GM19043 (cell line): ENCODE data around the gene ZNF529.
"Not testable (repeated sequence)": the region's sequence is repeated elsewhere in the genome, so short reads cannot be mapped to it uniquely, and the experiment has no call there.

ENCODE experiments used
- ATAC-seq: cut with Tn5 transposase; IDR thresholded peaks from one replicate; pipeline ENCODE4 v1.9.1; 2021; ENCODE audit warnings: low read depth; ENCODE audit not compliant: unreplicated experiment

The ZNF529 gene

DNA sequence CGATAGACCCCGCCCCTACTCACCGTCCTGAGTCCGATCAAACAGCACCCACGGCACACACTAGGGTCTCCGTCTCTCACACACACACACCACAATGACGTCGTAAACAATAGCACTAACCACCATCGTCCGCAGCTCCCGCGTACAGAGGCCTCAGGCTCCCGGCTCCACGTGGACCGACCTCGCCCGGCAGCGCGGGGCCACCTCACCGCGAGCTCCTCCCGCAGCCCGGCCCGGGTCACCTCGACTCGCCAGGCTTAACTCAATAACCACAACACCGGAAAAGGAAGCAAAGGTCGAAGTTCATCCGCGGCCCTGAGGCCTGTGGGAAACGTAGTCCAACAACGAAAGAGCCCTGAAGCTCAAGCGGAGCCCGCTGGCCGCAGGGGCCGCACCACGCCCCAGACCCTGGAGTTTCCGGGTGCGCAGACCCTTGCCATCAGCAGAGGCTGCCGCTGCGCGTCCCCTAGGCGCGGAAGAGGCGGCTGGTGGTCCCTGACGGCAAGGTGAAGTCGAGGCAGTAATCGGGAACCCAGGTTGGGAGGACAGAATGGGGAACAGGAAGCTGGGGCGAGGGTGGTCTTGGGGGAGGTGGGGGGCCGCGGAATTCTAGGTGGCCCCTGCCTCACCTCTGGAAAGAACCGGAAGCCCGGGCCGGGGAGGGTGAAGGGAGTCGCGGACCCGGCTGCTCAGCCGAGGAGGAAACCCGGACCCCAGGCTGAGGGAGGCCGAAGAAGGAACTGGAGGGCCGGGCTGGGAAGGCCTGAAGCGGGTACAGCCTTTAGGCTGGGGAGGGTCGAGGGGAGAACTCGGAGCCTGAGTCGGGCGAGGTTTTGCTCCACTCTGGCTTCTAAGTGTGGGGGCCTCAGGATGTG, at the start of gene ZNF529:
Gene ZNF529, minus strand, starts transcription at position 273 of the 875 bp plus-strand sequence. CDS start 946 bp downstream, outside the sequence.
- peak; percentile 88 for ATAC-seq

DNA sequence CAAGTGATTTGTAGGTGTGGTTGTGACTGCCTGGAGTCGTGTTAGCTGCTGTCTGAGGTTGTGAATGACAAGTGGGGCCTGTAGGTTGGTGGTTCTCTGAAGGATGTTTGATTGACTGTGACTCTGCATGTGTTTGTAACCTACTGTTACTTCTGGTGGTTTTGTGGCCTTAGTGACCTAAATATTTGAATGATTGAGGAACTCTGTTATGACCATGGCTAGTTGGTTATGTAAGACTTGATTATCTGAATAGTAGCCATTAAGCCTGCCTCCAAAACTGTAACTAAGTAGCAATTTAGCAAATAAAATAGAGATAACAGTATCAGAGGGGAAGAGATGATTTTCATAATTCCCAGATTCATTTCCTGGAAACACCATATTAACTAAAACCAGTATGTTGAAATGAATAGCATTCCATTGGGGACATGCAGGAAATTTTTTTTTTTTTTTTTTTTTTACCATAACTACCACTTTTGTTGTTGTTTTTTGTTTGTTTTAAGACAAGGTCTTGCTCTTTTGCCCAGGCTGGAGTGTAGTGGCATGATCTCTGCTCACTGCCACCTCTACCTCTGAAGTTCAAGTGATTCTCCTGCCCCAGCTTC, 32.9 kb upstream of the ZNF529 start:
- ATAC-seq = no peak

DNA sequence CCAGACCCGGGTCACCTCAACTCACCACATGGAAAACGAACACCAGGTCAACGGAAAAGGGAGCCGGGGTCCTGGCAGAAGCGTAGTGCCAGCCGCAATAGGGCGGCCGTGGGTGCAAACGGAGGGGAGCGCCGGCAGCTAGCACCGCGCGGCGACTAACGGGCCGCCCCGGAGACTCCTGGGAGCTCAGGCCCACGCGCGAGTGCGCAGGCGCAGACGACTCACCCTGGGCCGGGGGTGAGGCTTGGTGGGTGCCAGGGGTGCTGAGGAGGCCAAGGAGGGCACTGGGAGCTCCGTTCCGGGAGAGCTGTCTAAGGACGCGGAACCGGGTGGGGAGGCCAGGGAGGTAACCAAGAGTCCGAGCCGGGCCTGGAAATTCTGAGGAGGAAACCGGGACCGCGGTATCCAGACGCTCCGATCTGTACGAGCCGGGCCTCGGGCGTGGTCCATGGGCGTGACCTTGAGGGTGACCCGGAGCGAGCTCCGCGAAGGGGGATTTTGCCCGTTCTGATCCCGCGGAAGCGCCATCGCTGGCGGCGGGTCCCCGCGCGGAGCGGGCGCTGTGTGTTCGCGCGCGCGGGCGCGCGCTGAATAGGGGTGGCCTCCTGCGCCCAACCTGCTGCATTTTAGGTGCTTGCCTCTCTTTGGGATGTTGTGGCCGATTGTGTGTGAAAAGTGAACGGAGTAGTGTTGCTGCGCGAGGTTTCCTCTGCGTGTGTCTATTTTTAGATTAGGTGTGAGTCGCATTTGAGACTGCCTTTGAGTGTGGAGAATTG, 32.2 kb upstream of the ZNF529 start, which contains the start of gene ZNF382:
Gene ZNF382, plus strand, starts transcription at position 213 of the 776 bp plus-strand sequence. CDS start 4,602 bp downstream, outside the sequence.
- peak; percentile 53 for ATAC-seq

DNA sequence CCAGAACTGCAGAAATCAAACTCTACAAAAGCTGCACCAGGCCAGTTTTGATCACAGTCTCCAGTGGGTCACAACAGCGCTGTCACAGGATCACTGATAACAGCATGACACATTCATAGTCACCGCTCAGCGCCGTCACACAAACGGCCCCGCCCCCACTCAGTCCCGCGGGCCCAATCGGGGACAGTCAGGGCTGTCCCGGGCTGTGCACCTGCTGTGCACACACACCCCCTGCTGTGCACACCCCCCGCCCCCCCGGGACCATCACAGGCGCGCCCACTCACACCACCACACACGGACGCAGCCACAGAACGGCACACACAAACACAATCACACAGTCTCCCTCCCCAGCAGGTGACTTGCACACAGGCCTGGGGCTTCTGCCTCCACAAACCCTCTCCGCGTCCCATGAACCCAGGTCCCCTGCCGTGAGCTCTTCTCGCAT, 31.6 kb upstream of the ZNF529 start:
- peak; percentile 60 for ATAC-seq

DNA sequence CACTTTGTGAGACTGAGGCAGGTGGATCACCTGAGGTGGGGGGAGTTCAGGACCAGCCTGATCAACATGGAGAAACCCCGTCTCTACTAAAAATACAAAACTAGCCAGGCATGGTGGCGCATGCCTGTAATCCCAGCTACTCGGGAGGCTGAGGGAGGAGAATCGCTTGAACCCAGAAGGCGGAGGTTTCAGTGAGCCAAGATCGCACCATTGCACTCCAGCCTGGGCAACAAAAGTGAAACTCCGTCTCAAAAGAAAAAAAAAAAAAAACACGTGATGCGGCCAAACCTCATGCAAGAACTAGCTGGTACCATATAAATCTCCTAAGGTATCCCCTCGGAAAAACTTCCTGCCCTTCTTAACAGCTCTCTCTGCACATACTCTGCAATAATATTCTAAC, 29.6 kb upstream of the ZNF529 start:
- not testable (repeated sequence) for ATAC-seq

DNA sequence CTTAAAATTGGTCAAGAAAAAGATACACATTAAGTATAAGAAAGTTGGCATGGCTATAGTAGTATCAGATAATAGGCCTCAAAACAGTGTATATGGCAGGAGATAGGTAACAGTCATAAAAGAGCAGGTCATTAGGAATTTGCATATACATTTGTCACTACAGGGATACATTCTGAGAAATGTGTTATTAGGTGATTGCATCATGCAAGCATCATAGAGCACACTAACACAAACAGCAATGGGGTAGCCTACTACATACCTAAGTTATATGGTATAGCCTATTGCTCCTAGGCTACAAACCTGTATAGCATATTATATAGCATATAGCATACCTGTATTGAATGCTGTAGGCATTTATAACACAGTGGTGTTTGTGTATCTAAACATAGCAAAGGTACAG, 6.2 kb upstream of the ZNF529 start:
- ATAC-seq = no peak

DNA sequence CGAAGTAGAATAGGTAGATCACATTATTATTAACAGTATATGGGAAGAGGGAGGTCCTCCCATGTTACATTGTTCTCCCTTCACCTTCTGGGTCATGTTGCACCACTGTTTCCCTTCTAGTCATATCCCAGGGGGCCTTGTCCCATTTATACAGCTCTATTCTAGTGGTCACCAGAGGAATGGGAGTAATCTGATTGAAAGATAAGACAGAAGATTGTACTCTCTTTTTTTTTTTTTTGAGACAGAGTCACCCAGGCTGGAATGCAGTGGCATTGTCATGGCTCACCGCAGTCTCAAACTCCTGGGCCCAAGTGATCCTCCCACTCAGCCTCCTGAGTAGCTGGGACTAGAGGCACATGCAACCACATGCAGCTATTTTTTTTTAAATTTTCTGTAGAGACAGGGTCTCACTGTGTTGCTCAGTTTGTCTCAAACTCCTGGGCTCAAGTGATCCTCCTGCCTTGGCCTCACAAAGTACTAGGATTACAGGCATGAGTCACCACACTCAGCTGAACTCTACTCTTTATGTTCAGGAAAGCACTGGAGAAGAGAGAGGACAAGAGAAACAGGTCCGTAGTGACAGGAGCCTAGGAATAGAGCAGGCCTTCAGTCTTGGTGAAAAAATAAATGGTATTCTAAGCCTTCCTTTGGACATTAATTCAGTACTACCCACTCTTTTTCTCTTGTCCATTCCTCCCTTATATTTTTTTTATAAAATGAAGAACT, 4.3 kb upstream of the ZNF529 start:
- ATAC-seq = no peak

DNA sequence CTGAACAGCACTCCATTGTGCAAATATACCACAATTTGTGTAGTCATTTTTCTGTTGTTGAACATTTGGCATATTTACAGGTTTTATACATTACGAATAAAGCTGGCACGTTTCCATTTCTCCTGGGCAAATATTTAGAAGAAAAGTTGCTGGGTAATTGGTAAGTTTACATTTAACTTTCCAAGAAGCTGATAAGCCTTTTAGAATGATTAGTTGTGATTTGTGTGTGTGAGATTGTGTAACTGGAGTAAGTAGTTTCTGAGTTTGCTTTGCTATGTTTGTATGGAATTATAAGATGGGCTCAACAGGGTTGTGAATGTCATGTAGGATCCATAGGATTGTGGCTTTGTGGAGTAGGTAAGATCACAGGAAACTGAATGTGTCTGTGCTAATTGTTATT, 1.6 kb upstream of the ZNF529 start:
- ATAC-seq = no peak

DNA sequence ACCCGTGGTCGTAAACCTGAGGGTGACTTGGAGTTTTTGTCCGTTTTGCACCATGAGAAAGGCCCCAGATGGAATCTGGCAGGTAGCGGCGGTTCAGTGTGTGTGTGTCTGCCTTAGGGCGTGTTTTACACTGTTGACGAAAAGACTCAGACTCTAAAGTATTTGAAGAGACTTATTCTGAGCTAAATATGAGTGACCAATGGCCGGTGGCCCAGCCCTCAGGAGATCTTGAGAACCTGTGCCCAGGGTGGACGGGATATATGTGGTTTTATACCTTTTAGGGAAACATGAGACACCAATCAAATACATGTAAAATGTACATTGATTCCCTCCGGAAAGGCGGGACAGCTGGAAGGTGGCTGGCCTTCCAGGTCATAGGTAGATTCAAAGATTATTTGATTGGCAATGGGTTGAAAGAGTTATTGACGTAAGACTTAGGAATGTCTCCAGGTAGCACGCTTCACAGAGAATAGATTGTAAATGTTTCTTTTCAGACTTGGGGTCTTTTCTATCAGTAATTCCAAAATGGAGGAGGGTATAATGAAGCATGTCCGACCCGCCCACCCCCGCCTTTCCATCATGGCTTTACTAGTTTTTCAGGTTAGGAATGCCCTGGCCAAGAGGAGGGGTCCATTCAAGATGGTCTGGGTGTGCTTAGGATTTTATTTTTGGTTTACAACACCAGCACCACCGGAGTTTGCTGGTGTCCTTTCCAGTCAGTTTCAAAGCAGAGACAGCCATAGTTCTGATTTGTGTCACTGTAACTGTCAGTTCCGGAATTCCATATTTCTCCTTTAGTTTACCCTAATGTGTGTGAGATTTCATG, 1.0 kb upstream of the ZNF529 start:
- ATAC-seq = no peak

DNA sequence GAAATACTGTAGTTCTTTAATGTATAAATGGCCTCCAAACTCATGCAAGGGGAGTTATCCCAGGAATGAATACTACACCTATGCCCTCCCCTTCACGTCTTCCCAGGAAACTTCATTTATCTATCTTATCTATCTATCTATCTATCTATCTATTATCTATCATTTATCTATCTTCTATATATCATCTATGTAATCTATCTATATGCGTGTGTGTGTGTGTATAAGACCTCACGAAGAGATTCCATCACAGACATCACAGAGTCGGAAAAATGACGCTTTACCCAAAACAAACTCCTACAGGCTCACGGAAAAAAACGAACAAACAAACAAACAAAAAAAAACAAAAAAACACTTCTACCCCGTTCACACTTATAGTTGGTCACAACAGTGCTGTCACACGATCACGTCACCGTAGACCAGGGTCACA, 486 bp downstream of the ZNF529 start:
- ATAC-seq = no peak

DNA sequence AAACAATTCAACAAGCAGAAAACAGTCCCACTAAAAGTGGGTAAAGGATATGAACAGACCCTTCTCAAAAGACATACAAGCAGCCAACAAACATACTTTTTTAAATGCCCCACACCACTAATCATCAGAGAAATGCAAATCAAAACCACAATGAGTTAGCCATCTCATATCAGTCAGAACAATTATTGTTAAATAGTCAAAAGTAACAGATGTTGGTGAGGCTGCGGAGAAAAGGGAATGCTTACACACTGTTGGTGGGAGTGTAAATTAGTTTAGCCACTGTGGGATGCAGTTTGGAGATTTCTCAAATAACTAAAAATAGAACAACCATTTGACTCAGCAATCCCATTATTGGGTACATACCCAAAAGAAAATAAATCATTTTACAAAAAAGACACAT, 8.7 kb downstream of the ZNF529 start:
- no peak for ATAC-seq

DNA sequence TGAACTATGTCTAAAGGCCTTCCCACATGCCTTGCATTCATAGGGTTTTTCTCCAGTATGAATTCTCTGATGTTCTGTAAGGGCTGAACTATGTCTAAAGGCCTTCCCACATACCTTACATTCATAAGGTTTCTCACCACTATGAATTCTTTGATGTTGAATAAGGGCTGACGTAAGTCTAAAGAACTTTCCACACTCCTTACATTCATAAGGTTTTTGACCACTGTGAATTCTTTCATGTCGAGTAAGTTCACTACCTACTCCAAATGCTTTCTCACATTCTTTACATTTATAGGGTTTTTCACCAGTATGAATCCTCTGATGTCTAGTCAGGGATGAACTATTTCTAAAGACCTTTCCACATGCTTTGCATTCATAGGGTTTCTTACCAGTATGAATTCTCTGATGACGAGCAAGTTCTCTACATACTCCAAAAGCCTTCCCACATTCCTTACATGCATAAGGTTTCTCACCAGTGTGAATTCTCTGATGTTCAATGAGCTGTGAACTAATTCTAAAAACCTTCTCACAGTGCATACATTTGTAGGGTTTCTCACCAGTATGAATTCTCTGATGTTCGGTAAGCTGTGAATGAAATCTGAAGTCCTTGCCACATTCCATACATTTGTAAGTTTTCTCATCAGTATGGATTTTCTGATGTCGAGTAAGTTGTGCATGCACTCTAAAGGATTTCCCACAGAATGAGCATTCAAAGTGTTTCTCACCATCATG, 25.9 kb downstream of the ZNF529 start:
- no peak for ATAC-seq

DNA sequence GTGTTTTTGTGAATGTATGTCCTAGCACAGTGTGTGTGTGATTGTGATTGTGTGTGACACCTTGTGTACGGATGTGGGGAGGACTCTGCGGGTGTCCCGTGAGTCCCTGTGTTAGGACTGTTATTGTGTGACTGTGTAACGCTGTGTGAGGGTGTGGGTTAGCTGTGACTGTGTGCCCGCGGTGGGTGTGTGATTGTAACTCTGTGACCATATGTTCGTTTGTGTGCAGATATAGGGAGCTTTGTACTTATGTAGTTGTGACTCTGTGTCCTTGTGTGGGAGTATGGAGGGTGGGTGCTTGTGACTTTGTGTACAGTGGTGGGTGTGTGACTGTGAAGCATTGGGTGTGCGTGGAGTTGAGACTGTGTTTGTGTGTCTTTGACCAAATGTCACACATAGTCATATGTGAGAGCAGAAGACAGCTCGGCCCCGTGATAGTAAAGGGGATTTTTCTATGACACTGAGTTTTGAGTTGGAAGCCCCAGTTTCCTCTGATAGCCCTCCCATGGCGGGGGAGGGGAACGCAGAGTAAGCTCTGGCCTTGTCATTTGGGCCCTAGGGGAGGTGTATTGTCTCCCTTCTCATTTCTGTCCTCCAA, 44.1 kb downstream of the ZNF529 start:
- ATAC-seq = peak; percentile 5

DNA sequence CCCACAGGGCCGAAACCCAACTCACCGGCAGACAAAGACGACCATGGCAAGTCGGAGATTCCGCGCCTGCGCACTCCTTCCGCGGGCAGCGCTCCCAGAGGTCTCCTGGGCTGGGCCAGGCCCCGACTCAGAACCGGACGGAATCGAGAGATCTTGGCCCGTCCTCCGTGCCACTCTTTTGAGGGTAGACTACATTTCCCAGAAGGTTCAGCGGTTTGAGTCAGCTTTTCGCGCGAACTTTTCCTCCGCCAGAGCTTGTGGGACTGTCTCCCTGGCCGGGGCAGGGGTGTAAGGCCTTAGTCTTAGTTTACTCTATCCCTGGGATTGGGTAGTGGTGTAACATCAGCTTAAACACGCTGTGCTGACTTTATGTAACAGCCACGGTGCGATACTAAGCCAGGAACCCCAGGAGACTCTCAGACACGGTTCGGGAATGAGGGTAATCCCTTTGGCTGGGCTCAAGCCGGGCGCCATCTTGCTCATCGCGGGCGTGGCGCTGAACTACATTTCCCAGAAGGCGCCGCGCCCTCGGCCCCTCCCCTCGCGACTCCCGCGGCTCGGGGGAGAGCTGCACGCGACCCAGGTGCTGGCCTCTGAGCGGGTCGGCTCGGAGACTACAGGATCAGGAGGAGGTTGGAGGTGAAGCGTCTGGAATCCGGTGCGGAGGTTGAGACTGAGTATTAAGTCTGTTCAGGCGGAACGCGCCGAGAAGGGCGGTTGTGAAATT, 44.7 kb downstream of the ZNF529 start, which contains the start of gene ZNF260:
Gene ZNF260, minus strand, starts transcription at position 78 of the 727 bp plus-strand sequence. CDS start 13,033 bp downstream, outside the sequence.
- peak; percentile 79 for ATAC-seq

DNA sequence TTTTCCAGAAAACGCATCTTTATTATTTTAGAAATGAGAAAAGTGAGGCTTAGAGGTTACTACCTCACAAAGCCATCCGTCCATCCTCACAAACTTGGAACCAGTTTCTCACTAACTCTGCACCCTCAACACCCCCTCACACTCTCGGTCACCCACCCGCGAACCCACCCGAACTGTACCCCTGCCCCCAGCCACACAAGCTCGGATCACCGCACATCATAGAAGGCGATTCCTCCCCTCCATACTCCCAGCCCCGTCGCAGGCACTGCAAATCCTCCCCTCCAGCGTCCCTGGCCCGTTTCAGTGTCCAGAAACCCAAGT, 45.3 kb downstream of the ZNF529 start:
- ATAC-seq = no peak

DNA sequence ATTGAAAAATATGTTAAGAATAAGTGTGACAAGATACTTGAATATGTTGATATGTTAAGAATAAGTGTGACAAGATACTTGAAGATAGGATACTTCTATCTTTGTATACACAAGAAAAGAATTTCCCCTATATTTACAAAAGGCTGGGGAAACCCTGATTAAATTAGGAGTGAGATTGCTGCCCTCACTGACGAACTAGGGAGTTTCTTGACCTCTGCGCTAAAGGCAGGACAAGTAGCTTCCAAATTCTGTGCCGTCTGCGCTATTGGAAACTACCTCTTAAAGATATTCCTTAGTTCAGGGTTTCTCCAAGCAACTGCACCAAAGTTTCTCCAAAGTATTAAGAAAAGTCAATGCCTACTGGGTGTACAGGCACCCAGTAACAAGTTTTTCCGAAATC, 45.8 kb downstream of the ZNF529 start:
- no peak for ATAC-seq

DNA sequence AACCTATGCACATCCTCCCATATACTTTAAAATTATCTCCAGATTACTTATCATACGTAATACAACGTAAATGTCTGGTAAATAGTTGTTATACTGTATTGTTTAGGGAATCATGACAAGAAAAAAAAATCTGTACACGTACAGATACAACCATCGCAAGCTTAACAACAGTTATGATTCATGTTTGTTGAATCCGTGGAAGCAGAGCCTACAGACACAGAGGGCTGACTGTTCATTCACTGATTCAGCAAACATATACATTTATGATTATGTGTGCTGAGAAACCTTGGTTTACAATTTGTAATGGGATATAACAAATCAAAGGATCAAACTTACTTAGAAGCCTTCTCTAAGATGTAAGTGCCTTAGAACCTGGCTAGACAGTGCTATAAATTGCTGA, 46.5 kb downstream of the ZNF529 start:
- ATAC-seq = no peak

DNA sequence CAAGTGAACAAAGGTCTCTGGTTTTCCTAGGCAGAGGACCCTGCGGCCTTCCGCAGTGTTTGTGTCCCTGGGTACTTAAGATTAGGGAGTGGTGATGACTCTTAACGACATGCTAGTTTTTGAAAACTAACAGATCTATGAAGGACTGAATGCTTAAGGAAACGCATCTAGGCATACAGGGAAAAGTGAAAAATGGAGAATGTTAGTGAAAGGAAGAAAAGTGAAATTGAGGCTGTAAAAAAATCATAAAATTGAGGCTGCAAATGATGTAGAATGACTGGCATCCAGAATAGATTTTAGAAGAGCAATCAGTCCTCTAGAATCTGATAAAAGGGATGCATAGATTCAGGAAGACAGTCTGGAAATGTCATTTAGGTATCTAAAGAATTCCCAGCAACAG, 48.5 kb downstream of the ZNF529 start:
- ATAC-seq = no peak
